Ishikawa (cell line): ENCODE results near the gene LRBA.

Source experiments
- NFIC ChIP-seq: IDR thresholded peaks from 2 replicates; pipeline ENCODE4 v1.6.1; 2012
- TF ChIP-seq, protein P1 (sequence below): IDR thresholded peaks from 2 replicates; pipeline ENCODE4 v1.6.1; 2012
- TF ChIP-seq, protein P2 (sequence below): IDR thresholded peaks from 2 replicates; pipeline ENCODE4 v1.6.1; 2012

DNA sequence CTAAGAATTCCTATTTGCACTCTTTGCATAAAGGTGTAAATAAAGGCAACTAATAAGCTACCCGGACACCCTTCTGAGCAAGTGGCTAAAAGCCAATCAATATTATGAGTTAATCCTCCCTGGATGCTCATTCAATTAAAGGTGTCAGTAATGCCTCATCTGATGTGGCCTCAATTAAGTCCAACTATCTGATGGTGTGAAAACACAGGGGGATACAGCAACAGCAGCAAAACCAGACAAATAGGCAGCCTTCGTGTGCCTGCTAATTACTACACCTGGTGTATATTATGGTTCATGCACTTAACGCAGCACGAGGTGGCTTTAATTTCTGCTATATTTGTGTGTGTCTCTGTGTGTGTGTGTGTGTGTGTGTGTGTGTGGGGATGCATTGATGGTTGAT, 692.4 kb downstream of the LRBA start:
- TF ChIP-seq, protein P1, sequence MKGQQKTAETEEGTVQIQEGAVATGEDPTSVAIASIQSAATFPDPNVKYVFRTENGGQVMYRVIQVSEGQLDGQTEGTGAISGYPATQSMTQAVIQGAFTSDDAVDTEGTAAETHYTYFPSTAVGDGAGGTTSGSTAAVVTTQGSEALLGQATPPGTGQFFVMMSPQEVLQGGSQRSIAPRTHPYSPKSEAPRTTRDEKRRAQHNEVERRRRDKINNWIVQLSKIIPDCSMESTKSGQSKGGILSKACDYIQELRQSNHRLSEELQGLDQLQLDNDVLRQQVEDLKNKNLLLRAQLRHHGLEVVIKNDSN: no peak
- no peak for TF ChIP-seq NFIC
- TF ChIP-seq, protein P2, sequence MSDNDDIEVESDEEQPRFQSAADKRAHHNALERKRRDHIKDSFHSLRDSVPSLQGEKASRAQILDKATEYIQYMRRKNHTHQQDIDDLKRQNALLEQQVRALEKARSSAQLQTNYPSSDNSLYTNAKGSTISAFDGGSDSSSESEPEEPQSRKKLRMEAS: no peak
